Parathyroid adenoma (tissue), 2 donors: ENCODE measurements around the gene GINS1.

ENCODE experiments used
- H2AFZ ChIP-seq: fragments of 300-600 bp; sonication (generic); one replicate; pipeline ENCODE4 v1.7.0; 2017; ENCODE audit warnings: antibody characterized with exemption, mild to moderate bottlenecking
- H3K27ac ChIP-seq: fragments of 300-600 bp; sonication (generic); one replicate; pipeline ENCODE4 v1.7.0; 2017
- H3K27me3 ChIP-seq: fragments of 300-600 bp; sonication (generic); one replicate; pipeline ENCODE4 v1.7.0; 2017; ENCODE audit warnings: low read length; ENCODE audit not compliant: control insufficient read depth, insufficient read depth
- H3K36me3 ChIP-seq: fragments of 300-600 bp; sonication (generic); one replicate; pipeline ENCODE4 v1.7.0; 2017; ENCODE audit warnings: low read length; ENCODE audit not compliant: control insufficient read depth, insufficient read depth
- H3K4me1 ChIP-seq: fragments of 300-600 bp; sonication (generic); one replicate; pipeline ENCODE4 v1.7.0; 2017; ENCODE audit warnings: control low read depth
- H3K4me2 ChIP-seq: fragments of 300-600 bp; sonication (generic); one replicate; pipeline ENCODE4 v1.7.0; 2017; ENCODE audit warnings: low read length
- H3K4me3 ChIP-seq: fragments of 300-600 bp; sonication (generic); one replicate; pipeline ENCODE4 v1.7.0; 2017; ENCODE audit warnings: low read depth, low read length
- H3K79me2 ChIP-seq: fragments of 300-600 bp; sonication (generic); one replicate; pipeline ENCODE4 v1.7.0; 2017; ENCODE audit warnings: control low read depth
- H3K9ac ChIP-seq: fragments of 300-600 bp; sonication (generic); one replicate; pipeline ENCODE4 v1.7.0; 2017; ENCODE audit warnings: mild to moderate bottlenecking
- H3K9me3 ChIP-seq: fragments of 300-600 bp; sonication (generic); one replicate; pipeline ENCODE4 v1.7.0; 2017; ENCODE audit warnings: low read length; ENCODE audit not compliant: control insufficient read depth
- CTCF ChIP-seq: fragments of 300-600 bp; sonication (generic); IDR thresholded peaks from one replicate; pipeline ENCODE4 v1.7.0; 2017; ENCODE audit warnings: antibody characterized with exemption, mild to moderate bottlenecking
- donor health status: primary hyperparathyroidism.

The GINS1 gene

GRCh38 chr20:25486377-25486776 is 78.9 kb downstream of the GINS1 start:
- H3K36me3 ChIP-seq: no peaks in the 10 kb centered on the region

GRCh38 chr20:25487306-25487705 is 79.8 kb downstream of the GINS1 start:
- no peak for TF ChIP-seq CTCF
- no peaks in the 10 kb centered on the region for H3K27me3 ChIP-seq
- H2AFZ ChIP-seq: no peak overlapping the region
- no peak overlapping the region for H3K27ac ChIP-seq
- no peak overlapping the region for H3K4me3 ChIP-seq
- no peak overlapping the region for H3K4me2 ChIP-seq
- no peaks in the 10 kb centered on the region for H3K79me2 ChIP-seq
- H3K9ac ChIP-seq: no peak overlapping the region
- no peaks in the 10 kb centered on the region for H3K4me1 ChIP-seq
- no peaks in the 10 kb centered on the region for H3K36me3 ChIP-seq
- H3K9me3 ChIP-seq: no peaks in the 10 kb centered on the region

More at GRCh38 chr20:25486377-25486776, 78.9 kb downstream of the GINS1 start:
- no peaks in the 10 kb centered on the region for H3K27me3 ChIP-seq
- H3K27ac ChIP-seq: no peak overlapping the region
- H3K4me3 ChIP-seq: no peak overlapping the region
- H2AFZ ChIP-seq: no peak overlapping the region
- no peak overlapping the region for H3K9ac ChIP-seq
- H3K9me3 ChIP-seq: no peaks in the 10 kb centered on the region
- H3K4me2 ChIP-seq: no peak overlapping the region
- no peaks in the 10 kb centered on the region for H3K4me1 ChIP-seq
- H3K79me2 ChIP-seq: no peaks in the 10 kb centered on the region
- no peak for TF ChIP-seq CTCF

GRCh38 chr20:25487975-25488374 is 80.5 kb downstream of the GINS1 start:
- Histone ChIP-seq H3K9ac (no peak overlapping the region), H3K79me2 (no peaks in the 10 kb centered on the region), H3K4me2 (no peak overlapping the region), H3K27me3 (no peaks in the 10 kb centered on the region), H3K36me3 (no peaks in the 10 kb centered on the region), H3K9me3 (no peaks in the 10 kb centered on the region), H3K4me3 (no peak overlapping the region), H2AFZ (no peak overlapping the region), H3K4me1 (no peaks in the 10 kb centered on the region), H3K27ac (no peak overlapping the region)
- no peak for TF ChIP-seq CTCF

GRCh38 chr20:25489221-25489871 is 81.9 kb downstream of the GINS1 start:
- Histone ChIP-seq H3K9ac (no peak overlapping the region), H3K79me2 (peaks cover 7% of the 10 kb centered on the region), H3K4me1 (no peaks in the 10 kb centered on the region), H2AFZ (no peak overlapping the region), H3K36me3 (no peaks in the 10 kb centered on the region), H3K27me3 (no peaks in the 10 kb centered on the region), H3K27ac (no peak overlapping the region), H3K4me3 (no peak overlapping the region), H3K9me3 (no peaks in the 10 kb centered on the region), H3K4me2 (no peak overlapping the region)
- no peak for TF ChIP-seq CTCF
